ENCODE measurements around the gene SLCO4A1.

The SLCO4A1 gene

DNA sequence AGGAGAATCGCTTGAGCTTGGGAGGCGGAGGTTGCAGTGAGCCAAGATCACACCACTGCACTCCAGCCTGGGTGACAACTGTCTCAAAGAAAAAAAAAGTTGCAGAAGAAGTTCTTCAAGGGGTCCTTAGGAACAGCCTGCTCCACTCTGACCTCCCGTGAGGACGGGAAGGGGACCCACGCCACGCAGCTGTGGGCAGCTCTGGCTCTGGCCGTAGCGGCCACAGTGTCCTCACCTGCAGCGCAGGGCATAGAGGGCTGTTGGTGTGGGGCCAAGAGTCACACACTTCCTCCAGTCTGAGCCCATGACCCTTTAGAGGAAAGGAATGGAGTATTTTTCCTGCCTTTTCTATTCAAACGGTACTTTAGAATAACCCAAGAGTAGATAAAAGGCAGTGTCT, 71.7 kb downstream of the SLCO4A1 start:
- no peak overlapping the region for H3K4me3 ChIP-seq (ENCODE audit: low read depth in 1 of 2, low read length in 2 of 2)
- no peak overlapping the region for H3K9ac ChIP-seq (ENCODE audit: low read length)
- peaks cover 72% of the 10 kb centered on the region for H3K4me1 ChIP-seq (ENCODE audit: insufficient read depth, low read length)
- H3K27ac ChIP-seq (ENCODE audit: low read depth, low read length): peak overlapping the region; percentile 89
- no peaks in the 10 kb centered on the region for H3K9me3 ChIP-seq (ENCODE audit: low read length)
- peaks cover 8 to 16% of the 10 kb centered on the region in 2 donors for H3K27me3 ChIP-seq (ENCODE audit: control insufficient read depth in 1 of 2, insufficient read depth in 2 of 2, low read length in 2 of 2)
- no peaks in the 10 kb centered on the region for H3K36me3 ChIP-seq (ENCODE audit: insufficient read depth, low read length)

DNA sequence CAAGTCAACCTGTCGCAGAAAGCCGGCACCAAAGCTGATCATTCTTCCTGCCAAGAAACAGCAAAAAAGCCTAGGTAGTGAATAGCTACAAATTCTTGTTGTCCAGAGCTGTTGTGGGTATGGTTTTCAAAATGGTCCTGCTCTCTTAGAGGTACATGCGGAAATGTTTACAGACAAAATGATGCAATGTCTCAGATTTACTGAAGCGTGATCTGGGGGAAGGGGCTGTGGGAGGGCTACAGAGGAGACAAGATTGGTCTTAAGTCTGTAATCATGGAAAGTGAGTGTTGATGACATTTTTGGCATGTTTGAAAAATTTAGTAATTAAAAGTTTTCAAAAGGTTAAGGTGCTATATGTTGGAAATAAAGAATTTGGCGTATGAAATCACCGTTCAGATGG, 72.5 kb downstream of the SLCO4A1 start:
- peak overlapping the region; percentile 92 for H3K27ac ChIP-seq (ENCODE audit: low read depth, low read length)
- H3K36me3 ChIP-seq (ENCODE audit: insufficient read depth, low read length): no peaks in the 10 kb centered on the region
- H3K27me3 ChIP-seq (ENCODE audit: control insufficient read depth in 1 of 2, insufficient read depth in 2 of 2, low read length in 2 of 2): peaks cover 8% of the 10 kb centered on the region in 2 donors
- H3K4me1 ChIP-seq (ENCODE audit: insufficient read depth, low read length): peaks cover 72% of the 10 kb centered on the region
- no peak overlapping the region for H3K9ac ChIP-seq (ENCODE audit: low read length)
- H3K9me3 ChIP-seq (ENCODE audit: low read length): no peaks in the 10 kb centered on the region
- H3K4me3 ChIP-seq (ENCODE audit: low read depth in 1 of 2, low read length in 2 of 2): no peak overlapping the region

DNA sequence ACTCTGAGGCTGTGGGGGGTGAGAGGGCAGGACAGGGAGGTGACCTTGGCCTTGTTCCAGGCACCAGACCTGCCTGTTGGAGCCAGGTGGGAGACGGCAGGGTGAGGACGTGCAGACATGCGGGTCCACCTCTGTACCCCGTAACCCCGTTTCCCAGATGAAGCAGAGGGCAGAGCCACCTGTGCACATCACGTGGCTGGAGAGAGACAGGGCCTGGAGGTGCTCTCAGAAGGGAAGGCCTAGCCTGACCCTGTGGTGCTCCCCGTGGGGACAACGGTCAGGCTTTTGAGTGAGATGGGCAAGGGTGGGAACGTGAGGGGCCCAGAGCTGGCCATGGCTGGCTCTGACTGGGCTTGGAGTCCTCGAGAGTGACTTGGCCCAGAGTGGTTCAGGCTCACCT, 72.9 kb downstream of the SLCO4A1 start:
- H3K27me3 ChIP-seq (ENCODE audit: control insufficient read depth in 1 of 2, insufficient read depth in 2 of 2, low read length in 2 of 2): peaks cover 4 to 8% of the 10 kb centered on the region in 2 donors
- peak overlapping the region; percentile 92 for H3K27ac ChIP-seq (ENCODE audit: low read depth, low read length)
- H3K9ac ChIP-seq (ENCODE audit: low read length): no peak overlapping the region
- no peaks in the 10 kb centered on the region for H3K36me3 ChIP-seq (ENCODE audit: insufficient read depth, low read length)
- H3K4me3 ChIP-seq (ENCODE audit: low read depth in 1 of 2, low read length in 2 of 2): no peak overlapping the region
- H3K9me3 ChIP-seq (ENCODE audit: low read length): no peaks in the 10 kb centered on the region
- peaks cover 72% of the 10 kb centered on the region for H3K4me1 ChIP-seq (ENCODE audit: insufficient read depth, low read length)

DNA sequence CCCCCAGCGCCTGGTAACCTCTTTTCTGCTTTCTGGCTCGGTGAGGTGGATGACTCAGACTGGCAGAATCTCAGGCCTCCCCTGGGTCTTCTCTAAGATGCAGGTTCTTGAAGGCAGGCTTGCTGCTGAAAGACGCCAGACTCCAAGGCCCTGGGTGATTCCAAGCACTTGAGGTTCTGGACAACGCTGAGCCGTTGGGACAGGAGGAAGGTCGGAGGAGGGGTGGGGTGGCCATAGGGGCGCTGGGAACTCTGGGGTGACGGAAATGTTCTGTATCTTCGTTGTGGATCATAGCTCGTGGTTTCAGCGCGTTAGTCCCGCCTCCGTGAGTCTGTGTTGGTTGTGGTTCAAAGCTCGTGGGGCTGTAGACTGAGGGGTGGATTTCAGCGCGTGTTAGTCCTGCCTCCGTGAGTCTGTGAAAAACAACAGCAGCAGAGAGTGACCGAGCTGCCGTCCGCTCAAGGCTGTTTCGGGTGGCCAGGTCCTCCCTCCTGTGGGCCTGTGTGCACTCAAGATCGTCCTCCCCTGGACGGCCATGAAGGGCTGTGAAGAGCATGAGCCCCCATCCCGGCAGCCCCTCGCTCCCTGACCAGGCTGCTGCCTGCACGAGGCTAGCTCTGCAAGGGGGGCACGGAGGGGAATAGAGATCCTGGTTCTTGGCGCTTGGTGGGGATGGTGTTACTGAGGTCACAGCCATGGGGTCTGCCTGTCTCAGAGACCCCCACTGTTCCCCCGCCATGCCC, 74.1 kb downstream of the SLCO4A1 start:
- Histone ChIP-seq H3K9me3 (ENCODE audit: low read length) (peaks cover 2% of the 10 kb centered on the region), H3K4me1 (ENCODE audit: insufficient read depth, low read length) (peaks cover 67% of the 10 kb centered on the region), H3K36me3 (ENCODE audit: insufficient read depth, low read length) (no peaks in the 10 kb centered on the region), H3K4me3 (ENCODE audit: low read depth in 1 of 2, low read length in 2 of 2) (peak overlapping the region in 1 of 2 donors; percentile 18), H3K27ac (ENCODE audit: low read depth, low read length) (peak overlapping the region; percentile 92), H3K27me3 (ENCODE audit: control insufficient read depth in 1 of 2, insufficient read depth in 2 of 2, low read length in 2 of 2) (no peaks in the 10 kb centered on the region), H3K9ac (ENCODE audit: low read length) (no peak overlapping the region)

DNA sequence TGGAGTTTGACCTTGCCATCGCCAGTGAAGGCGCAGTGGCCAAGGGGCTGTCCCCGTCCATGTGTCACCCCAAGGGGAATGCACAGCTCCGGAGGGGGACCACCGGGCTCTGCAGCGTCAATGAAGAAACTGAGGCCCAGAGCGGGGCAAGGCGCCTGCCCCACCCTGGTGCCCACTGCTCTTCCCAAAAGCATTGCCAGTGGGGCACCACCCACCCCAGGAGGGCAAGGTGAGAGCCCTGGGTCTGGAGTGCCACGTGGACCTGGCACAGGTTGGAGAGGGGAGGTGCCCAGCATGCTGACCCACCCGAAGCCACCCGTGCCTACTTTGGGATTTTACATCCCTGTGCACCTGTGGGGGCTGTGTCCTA, 74.6 kb downstream of the SLCO4A1 start:
- H3K4me1 ChIP-seq (ENCODE audit: insufficient read depth, low read length): peaks cover 66% of the 10 kb centered on the region
- H3K36me3 ChIP-seq (ENCODE audit: insufficient read depth, low read length): no peaks in the 10 kb centered on the region
- H3K4me3 ChIP-seq (ENCODE audit: low read depth in 1 of 2, low read length in 2 of 2): peak overlapping the region in 1 of 2 donors; percentile 30
- H3K27me3 ChIP-seq (ENCODE audit: control insufficient read depth in 1 of 2, insufficient read depth in 2 of 2, low read length in 2 of 2): no peaks in the 10 kb centered on the region
- peaks cover 8% of the 10 kb centered on the region for H3K9me3 ChIP-seq (ENCODE audit: low read length)
- no peak overlapping the region for H3K9ac ChIP-seq (ENCODE audit: low read length)
- peak overlapping the region; percentile 92 for H3K27ac ChIP-seq (ENCODE audit: low read depth, low read length)

DNA sequence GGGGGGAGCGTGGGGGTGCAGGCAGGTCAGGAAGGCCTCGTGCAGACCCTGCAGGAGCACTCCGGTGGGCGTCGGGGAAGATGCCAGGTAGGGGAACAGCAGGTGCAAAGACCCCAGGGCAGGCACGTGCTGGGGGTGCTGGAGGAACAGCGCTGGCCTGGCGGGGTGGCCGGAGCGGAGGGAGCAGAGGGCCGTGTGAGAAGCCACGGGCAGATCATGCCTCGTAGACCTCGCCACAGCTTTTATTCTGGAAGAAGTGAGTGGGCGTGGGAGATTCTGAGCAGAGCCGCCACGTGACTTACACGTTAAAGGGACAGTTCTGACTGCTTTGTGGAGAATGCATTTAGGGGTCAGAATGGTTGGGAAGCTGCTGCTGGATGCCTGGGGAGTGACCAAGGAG, 75.6 kb downstream of the SLCO4A1 start:
- no peaks in the 10 kb centered on the region for H3K36me3 ChIP-seq (ENCODE audit: insufficient read depth, low read length)
- peak overlapping the region in 1 of 2 donors; percentile 7 for H3K4me3 ChIP-seq (ENCODE audit: low read depth in 1 of 2, low read length in 2 of 2)
- peaks cover 66% of the 10 kb centered on the region for H3K4me1 ChIP-seq (ENCODE audit: insufficient read depth, low read length)
- peaks cover 9% of the 10 kb centered on the region for H3K9me3 ChIP-seq (ENCODE audit: low read length)
- H3K27me3 ChIP-seq (ENCODE audit: control insufficient read depth in 1 of 2, insufficient read depth in 2 of 2, low read length in 2 of 2): no peaks in the 10 kb centered on the region
- peak overlapping the region; percentile 92 for H3K27ac ChIP-seq (ENCODE audit: low read depth, low read length)
- no peak overlapping the region for H3K9ac ChIP-seq (ENCODE audit: low read length)

DNA sequence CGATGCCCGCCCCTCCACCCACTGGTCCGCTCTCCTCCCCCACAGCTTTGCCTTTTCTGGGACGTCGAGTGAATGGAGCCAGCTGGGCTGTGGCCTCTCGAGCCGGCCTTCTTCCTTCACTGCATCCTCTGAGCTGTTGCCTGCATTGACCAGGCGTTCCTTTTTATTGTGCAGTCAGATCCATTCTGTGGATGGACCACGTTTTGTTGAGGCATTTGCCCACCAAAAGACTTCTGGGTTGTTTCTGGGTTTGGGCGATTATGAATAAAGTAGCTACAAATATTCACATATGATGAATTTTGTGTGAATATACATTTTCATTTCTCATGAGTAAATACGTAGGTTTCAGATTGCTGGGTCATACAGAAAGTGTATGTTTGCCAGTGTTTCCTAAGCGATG, 76.2 kb downstream of the SLCO4A1 start:
- Histone ChIP-seq H3K4me3 (ENCODE audit: low read depth in 1 of 2, low read length in 2 of 2) (no peak overlapping the region), H3K36me3 (ENCODE audit: insufficient read depth, low read length) (no peaks in the 10 kb centered on the region), H3K9ac (ENCODE audit: low read length) (no peak overlapping the region), H3K27me3 (ENCODE audit: control insufficient read depth in 1 of 2, insufficient read depth in 2 of 2, low read length in 2 of 2) (no peaks in the 10 kb centered on the region), H3K27ac (ENCODE audit: low read depth, low read length) (no peak overlapping the region), H3K9me3 (ENCODE audit: low read length) (peaks cover 9% of the 10 kb centered on the region), H3K4me1 (ENCODE audit: insufficient read depth, low read length) (peaks cover 66% of the 10 kb centered on the region)

DNA sequence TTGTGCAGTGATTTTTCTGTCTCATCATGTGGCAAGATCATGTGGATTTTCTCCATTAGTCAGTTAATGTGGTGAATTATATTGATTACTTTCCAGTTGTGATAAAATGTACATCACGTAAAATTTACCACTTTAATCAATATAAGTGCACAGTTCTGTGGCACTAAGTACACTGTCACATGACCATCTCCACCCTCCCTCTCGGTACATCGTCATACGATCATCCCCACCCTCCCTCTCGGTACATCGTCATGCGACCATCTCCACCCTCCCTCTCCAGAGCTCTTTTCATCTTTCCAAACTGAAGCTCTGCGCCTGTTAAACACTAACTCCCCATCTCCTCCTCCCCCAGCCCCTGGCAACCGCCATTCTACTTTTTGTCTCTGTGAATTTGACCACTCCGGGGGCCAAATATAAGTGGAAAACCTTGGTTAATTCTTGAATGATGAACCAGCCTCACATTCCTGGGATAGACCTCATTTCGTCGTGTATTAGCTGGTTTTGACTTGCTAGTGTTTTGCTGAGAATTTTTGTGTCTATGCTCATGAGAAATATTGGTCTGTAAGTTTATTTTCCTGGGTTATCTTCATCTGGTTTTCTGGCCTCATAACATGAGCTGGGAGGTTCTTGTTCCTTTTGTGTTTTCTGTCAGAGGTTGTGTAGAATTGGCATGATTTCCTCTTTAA, 77.1 kb downstream of the SLCO4A1 start:
- Histone ChIP-seq H3K27me3 (ENCODE audit: control insufficient read depth in 1 of 2, insufficient read depth in 2 of 2, low read length in 2 of 2) (no peaks in the 10 kb centered on the region), H3K4me1 (ENCODE audit: insufficient read depth, low read length) (peaks cover 66% of the 10 kb centered on the region)

More for the DNA sequence above, 77.1 kb downstream of the SLCO4A1 start:
- Histone ChIP-seq H3K36me3 (ENCODE audit: insufficient read depth, low read length) (no peaks in the 10 kb centered on the region), H3K9me3 (ENCODE audit: low read length) (peaks cover 9% of the 10 kb centered on the region), H3K4me3 (ENCODE audit: low read depth in 1 of 2, low read length in 2 of 2) (no peak overlapping the region), H3K27ac (ENCODE audit: low read depth, low read length) (no peak overlapping the region), H3K9ac (ENCODE audit: low read length) (no peak overlapping the region)

Measured in muscle layer of colon (tissue), 2 donors.